Body of pancreas (tissue), 4 donors: ENCODE results near the gene GPR176. TPM values are rescaled to one million over a fixed set of nuclear protein-coding genes. Genes with fewer than 3 reads are reported as not detected.
A peak's percentile ranks its signal among the peaks of the same experiment; 100 is the strongest.

ENCODE experiments used
- ATAC-seq: fragments of 150-250 bp; one replicate; pipeline ENCODE4 v1.9.1; 2016
- DNase-seq, 4 donors: peaks; one replicate each; pipeline ENCODE4 v3.0.0-alpha.2; 2019
- H3K27ac ChIP-seq, 4 donors: fragments of 200-600 bp; sonication (generic); 1 replicate in 3 of 4; 2 replicates in 1 of 4; pipeline versions ENCODE4 v1.5.1 to v1.6.1; 2016 to 2019; ENCODE audit warnings: mild to moderate bottlenecking in 1 of 4, mixed read lengths in 1 of 4, moderate library complexity in 1 of 4
- H3K27me3 ChIP-seq, 2 donors: fragments of 200-600 bp; sonication (generic); one replicate each; pipeline ENCODE4 v1.6.0; 2016; ENCODE audit warnings: mild to moderate bottlenecking in 1 of 2
- H3K36me3 ChIP-seq, 2 donors: fragments of 200-600 bp; sonication (generic); replicated peaks in 1 of 2; 2 replicates each; pipeline ENCODE4 v1.5.1; 2016; ENCODE audit warnings: low read depth in 2 of 2; ENCODE audit not compliant: insufficient read depth in 1 of 2
- H3K4me1 ChIP-seq: fragments of 200-600 bp; sonication (generic); one replicate; pipeline ENCODE4 v1.6.0; 2016
- H3K4me3 ChIP-seq, 2 donors: fragments of 200-600 bp; sonication (generic); 1 replicate in 1 of 2; 2 replicates in 1 of 2; pipeline ENCODE4 v1.5.1; 2016 to 2019
- H3K9me3 ChIP-seq, 3 donors: fragments of 200-600 bp; sonication (generic); 1 replicate in 2 of 3; 2 replicates in 1 of 3; pipeline ENCODE4 v1.5.1; 2016
- CTCF ChIP-seq, 7 experiments: fragments of 450-650 bp in 4 of 7; fragments of 200-600 bp in 3 of 7; sonication (generic) in 3 of 7; IDR thresholded peaks; one replicate each; pipeline ENCODE4 v1.5.1; 2016 to 2019; ENCODE audit warnings: antibody characterized with exemption in 7 of 7
- POLR2A ChIP-seq, 3 donors: fragments of 450-650 bp; IDR thresholded peaks; one replicate each; pipeline ENCODE4 v1.6.1; 2016; ENCODE audit warnings: antibody characterized with exemption in 3 of 3, mild to moderate bottlenecking in 2 of 3
- WGBS, 2 donors: methylation state at CpG; one replicate each; pipeline ENCODE4 v1.1.5; 2017; 5-methylcytosine and 5-hydroxymethylcytosine counted together
- intact Hi-C: fragments of 100-400 bp; cut with DNase I; formaldehyde crosslinking; loops from one replicate; pipeline ENCODE4 v1.15.1; 2023
- total RNA-seq, 2 donors: library from RNA; depleted of rRNA; stranded (reverse); fragments of >200 nt; gene quantifications; one replicate each; pipeline ENCODE4 v1.1.0, GENCODE V29; 2016

The GPR176 gene
- total RNA-seq: 1 to 10 TPM in 1 of 2 donors, not detected in 1; 4.7 TPM

- intact Hi-C loops: no loop called here
- H3K9me3 ChIP-seq: no peaks in the 10 kb centered on the region
- H3K27me3 ChIP-seq: peaks cover 0 to 6% of the 10 kb centered on the region in 2 donors
- H3K4me1 ChIP-seq: peaks cover 15% of the 10 kb centered on the region
- no peaks in the 10 kb centered on the region for H3K36me3 ChIP-seq
- DNase-seq: peak; percentile 19 to 28 (median 21)
- peak within 1 kb of the TSS; percentile 46 to 50 for H3K4me3 ChIP-seq
- 2 to 3% methylated on average over 5 to 68 of the region's 84 CpGs for WGBS, 2 donors
- ATAC-seq: peak; percentile 30
- peak within 1 kb of the TSS in 3 of 4 donors; percentile 60 to 64 (median 62) for H3K27ac ChIP-seq
- TF ChIP-seq CTCF (IDR thresholded peaks at IDR 0.05): no peak
These were observed at the start of gene GPR176 for GRCh38 chr15:39919748-39920509. Gene GPR176 (minus strand): TSS chr15:39920266. CDS start chr15:39920026, 240 bp downstream.

GRCh38 chr15:39969002-39969394 lies 48.9 kb upstream of the GPR176 start:
- no peak overlapping the region for H3K27ac ChIP-seq
- no peak for ATAC-seq
- DNase-seq: no peak
- no peak overlapping the region for H3K4me3 ChIP-seq
- TF ChIP-seq CTCF (IDR thresholded peaks at IDR 0.05) (no peak), POLR2A (IDR thresholded peaks at IDR 0.05) (no peak)
- H3K4me1 ChIP-seq: no peaks in the 10 kb centered on the region
- intact Hi-C loops: no loop called here
- no peaks in the 10 kb centered on the region for H3K9me3 ChIP-seq
- no peaks in the 10 kb centered on the region for H3K27me3 ChIP-seq
- WGBS, 2 donors: 96 to 99% methylated on average over 2 of the region's 2 CpGs
- peaks cover 0 to 17% of the 10 kb centered on the region in 2 donors for H3K36me3 ChIP-seq

GRCh38 chr15:39968273-39969001 lies 48.4 kb upstream of the GPR176 start:
- Histone ChIP-seq H3K27me3 (no peaks in the 10 kb centered on the region), H3K4me3 (no peak overlapping the region), H3K36me3 (peaks cover 0 to 17% of the 10 kb centered on the region in 2 donors), H3K27ac (no peak overlapping the region), H3K9me3 (no peaks in the 10 kb centered on the region), H3K4me1 (no peaks in the 10 kb centered on the region)
- 90 to 92% methylated on average over 3 of the region's 3 CpGs for WGBS, 2 donors
- no peak for ATAC-seq
- intact Hi-C loops: no loop called here
- TF ChIP-seq POLR2A (IDR thresholded peaks at IDR 0.05): no peak
- no peak for TF ChIP-seq CTCF (IDR thresholded peaks at IDR 0.05)
- DNase-seq: no peak

GRCh38 chr15:39966521-39966920 lies 46.5 kb upstream of the GPR176 start:
- WGBS, 2 donors: 60 to 62% methylated on average over 2 of the region's 2 CpGs
- ATAC-seq: no peak

More at GRCh38 chr15:39966521-39966920, 46.5 kb upstream of the GPR176 start:
- no peaks in the 10 kb centered on the region for H3K27me3 ChIP-seq
- H3K9me3 ChIP-seq: no peaks in the 10 kb centered on the region
- no peak overlapping the region for H3K27ac ChIP-seq
- no peak overlapping the region for H3K4me3 ChIP-seq
- TF ChIP-seq CTCF (IDR thresholded peaks at IDR 0.05) (no peak), POLR2A (IDR thresholded peaks at IDR 0.05) (no peak)
- no peak for DNase-seq
- intact Hi-C loops: no loop called here
- H3K36me3 ChIP-seq: peaks cover 0 to 23% of the 10 kb centered on the region in 2 donors
- no peaks in the 10 kb centered on the region for H3K4me1 ChIP-seq
